Stomach smooth muscle (tissue), 2 donors: Measurements from ENCODE around the gene CHTOP.

Experiments used
- H3K27ac ChIP-seq: one replicate; pipeline ENCODE4 v1.7.0; 2013; ENCODE audit warnings: mild to moderate bottlenecking, low read length, inconsistent platforms
- H3K27me3 ChIP-seq, 2 donors: one replicate each; pipeline ENCODE4 v1.7.0; 2013; ENCODE audit warnings: low read length in 2 of 2; ENCODE audit not compliant: insufficient read depth in 2 of 2, control insufficient read depth in 1 of 2
- H3K36me3 ChIP-seq, 2 donors: one replicate each; pipeline ENCODE4 v1.7.0; 2013; ENCODE audit warnings: low read length in 2 of 2; ENCODE audit not compliant: control insufficient read depth in 2 of 2, insufficient read depth in 2 of 2
- H3K4me1 ChIP-seq: one replicate; pipeline ENCODE4 v1.7.0; 2013; ENCODE audit warnings: low read length; ENCODE audit not compliant: control insufficient read depth, insufficient read depth
- H3K4me3 ChIP-seq, 2 donors: one replicate each; pipeline ENCODE4 v1.7.0; 2013; ENCODE audit warnings: low read length in 2 of 2
- H3K9ac ChIP-seq, 2 donors: one replicate each; pipeline ENCODE4 v1.7.0; 2013; ENCODE audit warnings: low read length in 2 of 2, mild to moderate bottlenecking in 1 of 2
- H3K9me3 ChIP-seq, 2 donors: one replicate each; pipeline ENCODE4 v1.7.0; 2013; ENCODE audit warnings: low read length in 2 of 2; ENCODE audit not compliant: control insufficient read depth in 2 of 2
- donor health status: healthy.
- donor health status: Pancreatic carcinoma.

The CHTOP gene

GRCh38 chr1:153677718-153678518 is 44.1 kb downstream of the CHTOP start:
- H3K27me3 ChIP-seq: peaks cover 18 to 34% of the 10 kb centered on the region in 2 donors

GRCh38 chr1:153678519-153679336 is 44.9 kb downstream of the CHTOP start, which contains the start of gene NPR1:
Gene NPR1 (plus strand): TSS chr1:153678688. CDS start chr1:153679109, 421 bp downstream.
- H3K4me1 ChIP-seq: peaks cover 24% of the 10 kb centered on the region
- H3K36me3 ChIP-seq: no peaks in the 10 kb centered on the region
- peaks cover 18 to 34% of the 10 kb centered on the region in 2 donors for H3K27me3 ChIP-seq
- H3K9ac ChIP-seq: peak within 1 kb of the TSS; percentile 21 to 47
- no peaks in the 10 kb centered on the region for H3K9me3 ChIP-seq
- H3K4me3 ChIP-seq: peak within 1 kb of the TSS; percentile 72 to 73
- H3K27ac ChIP-seq: no peak within 1 kb of the TSS

More at GRCh38 chr1:153677718-153678518, 44.1 kb downstream of the CHTOP start:
- Histone ChIP-seq H3K4me1 (peaks cover 24% of the 10 kb centered on the region), H3K9ac (peak overlapping the region; percentile 21 to 28), H3K9me3 (no peaks in the 10 kb centered on the region), H3K36me3 (no peaks in the 10 kb centered on the region), H3K27ac (no peak overlapping the region), H3K4me3 (peak overlapping the region; percentile 72 to 73)

GRCh38 chr1:153679337-153680119 is 45.7 kb downstream of the CHTOP start:
- H3K4me1 ChIP-seq: peaks cover 24% of the 10 kb centered on the region
- H3K27ac ChIP-seq: no peak overlapping the region
- peaks cover 18 to 34% of the 10 kb centered on the region in 2 donors for H3K27me3 ChIP-seq
- peak overlapping the region; percentile 72 to 73 for H3K4me3 ChIP-seq
- no peaks in the 10 kb centered on the region for H3K36me3 ChIP-seq
- H3K9ac ChIP-seq: peak overlapping the region in 1 of 2 donors; percentile 47
- H3K9me3 ChIP-seq: no peaks in the 10 kb centered on the region

- Histone ChIP-seq H3K27me3 (peaks cover 22 to 37% of the 10 kb centered on the region in 2 donors), H3K4me3 (peak overlapping the region; percentile 72 to 73), H3K4me1 (peaks cover 24% of the 10 kb centered on the region), H3K9me3 (no peaks in the 10 kb centered on the region), H3K27ac (no peak overlapping the region), H3K9ac (no peak overlapping the region), H3K36me3 (no peaks in the 10 kb centered on the region)
Measured at GRCh38 chr1:153680120-153680403, 46.2 kb downstream of the CHTOP start.

GRCh38 chr1:153682730-153683129 is 48.9 kb downstream of the CHTOP start:
- H3K4me1 ChIP-seq: peaks cover 21% of the 10 kb centered on the region
- H3K27me3 ChIP-seq: peaks cover 22 to 37% of the 10 kb centered on the region in 2 donors
- no peak overlapping the region for H3K4me3 ChIP-seq
- H3K9ac ChIP-seq: no peak overlapping the region
- no peaks in the 10 kb centered on the region for H3K9me3 ChIP-seq
- no peak overlapping the region for H3K27ac ChIP-seq
- H3K36me3 ChIP-seq: no peaks in the 10 kb centered on the region

GRCh38 chr1:153683854-153684253 is 50.0 kb downstream of the CHTOP start:
- Histone ChIP-seq H3K27me3 (peaks cover 22 to 27% of the 10 kb centered on the region in 2 donors), H3K27ac (no peak overlapping the region), H3K9me3 (no peaks in the 10 kb centered on the region), H3K9ac (no peak overlapping the region), H3K4me1 (peaks cover 10% of the 10 kb centered on the region), H3K4me3 (no peak overlapping the region), H3K36me3 (no peaks in the 10 kb centered on the region)

GRCh38 chr1:153684892-153685291 is 51.0 kb downstream of the CHTOP start:
- Histone ChIP-seq H3K4me3 (no peak overlapping the region), H3K9ac (no peak overlapping the region), H3K27me3 (peaks cover 17% of the 10 kb centered on the region in 2 donors), H3K4me1 (no peaks in the 10 kb centered on the region), H3K9me3 (no peaks in the 10 kb centered on the region), H3K27ac (no peak overlapping the region), H3K36me3 (no peaks in the 10 kb centered on the region)

GRCh38 chr1:153685544-153686340 is 51.9 kb downstream of the CHTOP start:
- no peak overlapping the region for H3K9ac ChIP-seq
- no peak overlapping the region for H3K27ac ChIP-seq
- H3K4me1 ChIP-seq: no peaks in the 10 kb centered on the region
- H3K9me3 ChIP-seq: no peaks in the 10 kb centered on the region
- H3K36me3 ChIP-seq: no peaks in the 10 kb centered on the region
- H3K4me3 ChIP-seq: no peak overlapping the region
- H3K27me3 ChIP-seq: peaks cover 8 to 11% of the 10 kb centered on the region in 2 donors

- no peaks in the 10 kb centered on the region for H3K36me3 ChIP-seq
Measured at GRCh38 chr1:153687346-153688125, 53.7 kb downstream of the CHTOP start.

More at GRCh38 chr1:153687346-153688125, 53.7 kb downstream of the CHTOP start:
- H3K4me3 ChIP-seq: no peak overlapping the region
- no peaks in the 10 kb centered on the region for H3K4me1 ChIP-seq
- no peaks in the 10 kb centered on the region for H3K9me3 ChIP-seq
- H3K9ac ChIP-seq: no peak overlapping the region
- H3K27me3 ChIP-seq: peaks cover 3% of the 10 kb centered on the region in 2 donors
- no peak overlapping the region for H3K27ac ChIP-seq
